Measurements from ENCODE around the gene ADAMTS14.
A peak's percentile ranks its signal among the peaks of the same experiment; 100 is the strongest.
"Not testable (repeated sequence)": the region's sequence is repeated elsewhere in the genome, so short reads cannot be mapped to it uniquely, and the experiment has no call there.

Gene ADAMTS14

GRCh38 chr10:70672165-70673042 is at the start of gene ADAMTS14:
ADAMTS14 (plus strand) TSS chr10:70672506; CDS start chr10:70672803, 297 bp downstream.
- DNase-seq = peak; percentile 59

GRCh38 chr10:70622541-70622940 is 49.8 kb upstream of the ADAMTS14 start:
- DNase-seq = no peak

- no peak for DNase-seq
These were observed 49.1 kb upstream of the ADAMTS14 start for GRCh38 chr10:70622981-70623844.

- DNase-seq = no peak
These were observed 46.2 kb upstream of the ADAMTS14 start for GRCh38 chr10:70626056-70626455.

GRCh38 chr10:70629338-70629737 is 43.0 kb upstream of the ADAMTS14 start:
- no peak for DNase-seq

- DNase-seq = not testable (repeated sequence)
These were observed 40.6 kb upstream of the ADAMTS14 start for GRCh38 chr10:70631735-70632134.

- no peak for DNase-seq
These were observed 38.3 kb upstream of the ADAMTS14 start for GRCh38 chr10:70634011-70634410.

- DNase-seq = not testable (repeated sequence)
These were observed 37.8 kb upstream of the ADAMTS14 start for GRCh38 chr10:70634515-70634914.

- not testable (repeated sequence) for DNase-seq
These were observed 32.5 kb upstream of the ADAMTS14 start for GRCh38 chr10:70639640-70640383.

- not testable (repeated sequence) for DNase-seq
These were observed 29.0 kb upstream of the ADAMTS14 start for GRCh38 chr10:70643272-70643671.

- DNase-seq = not testable (repeated sequence)
These were observed 27.3 kb upstream of the ADAMTS14 start for GRCh38 chr10:70644959-70645358.

GRCh38 chr10:70647086-70647485 is 25.2 kb upstream of the ADAMTS14 start:
- DNase-seq = no peak

- no peak for DNase-seq
These were observed 23.9 kb upstream of the ADAMTS14 start for GRCh38 chr10:70648427-70648826.

GRCh38 chr10:70649526-70649925 is 22.8 kb upstream of the ADAMTS14 start:
- DNase-seq = no peak

- DNase-seq = no peak
These were observed 22.2 kb upstream of the ADAMTS14 start for GRCh38 chr10:70650104-70650503.

GRCh38 chr10:70650718-70651117 is 21.6 kb upstream of the ADAMTS14 start:
- no peak for DNase-seq

GRCh38 chr10:70651661-70652060 is 20.6 kb upstream of the ADAMTS14 start:
- DNase-seq = no peak

- no peak for DNase-seq
These were observed 19.3 kb upstream of the ADAMTS14 start for GRCh38 chr10:70652761-70653657.

- DNase-seq = no peak
These were observed 17.0 kb upstream of the ADAMTS14 start for GRCh38 chr10:70655316-70655715.

- no peak for DNase-seq
These were observed 15.8 kb upstream of the ADAMTS14 start for GRCh38 chr10:70656489-70656888.

GRCh38 chr10:70657041-70657440 is 15.3 kb upstream of the ADAMTS14 start:
- no peak for DNase-seq

Data from NCI-H510A treated with DMSO at 0.1 percent for 48 hours (cell line).